H1 (cell line): ENCODE results near the gene CCBE1.

Experiments
- EZH2 ChIP-seq: fragments of 200-600 bp; sonication (generic); IDR thresholded peaks from 2 replicates; pipeline ENCODE4 v1.7.1; 2012; ENCODE audit warnings: low read depth, mild to moderate bottlenecking, moderate library complexity, low read length, inconsistent platforms; ENCODE audit not compliant: severe bottlenecking
- SUZ12 ChIP-seq: fragments of 200-600 bp; sonication (generic); IDR thresholded peaks from 2 replicates; pipeline ENCODE4 v1.6.1; 2012; ENCODE audit warnings: mild to moderate bottlenecking, inconsistent platforms, low read length, moderate library complexity, mixed read lengths
- TF ChIP-seq, protein P1 (sequence below), 3 experiments: IDR thresholded peaks; 1 replicate in 2 of 3; 2 replicates in 1 of 3; pipeline versions ENCODE4 v1.5.1 to v1.6.1; 2011; ENCODE audit warnings: low read length in 3 of 3, mild to moderate bottlenecking in 3 of 3, inconsistent platforms in 2 of 3, low read depth in 1 of 3, moderate library complexity in 1 of 3; ENCODE audit not compliant: insufficient read depth in 1 of 3; ENCODE audit errors: control extremely low read depth in 1 of 3

DNA sequence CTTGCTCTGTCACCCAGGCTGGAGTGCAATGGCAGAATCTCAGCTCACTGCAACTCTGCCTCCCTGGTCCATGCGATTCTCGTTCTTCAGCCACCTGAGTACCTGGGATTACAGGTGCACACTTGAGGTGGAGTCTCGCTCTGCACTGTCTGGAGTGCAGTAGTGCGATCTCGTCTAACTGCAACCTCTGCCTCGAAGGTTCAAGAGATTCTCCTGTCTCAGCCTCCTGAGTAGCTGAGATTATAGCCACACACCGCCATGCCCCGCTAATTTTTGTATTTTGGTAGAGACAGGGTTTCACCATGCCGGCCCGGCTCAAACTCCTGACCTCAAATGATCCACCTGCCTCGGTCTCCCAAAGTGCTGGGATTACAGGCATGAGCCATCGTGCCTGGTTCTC is 83.3 kb downstream of the CCBE1 start:
- TF ChIP-seq SUZ12, result no peak
- TF ChIP-seq, protein P1, sequence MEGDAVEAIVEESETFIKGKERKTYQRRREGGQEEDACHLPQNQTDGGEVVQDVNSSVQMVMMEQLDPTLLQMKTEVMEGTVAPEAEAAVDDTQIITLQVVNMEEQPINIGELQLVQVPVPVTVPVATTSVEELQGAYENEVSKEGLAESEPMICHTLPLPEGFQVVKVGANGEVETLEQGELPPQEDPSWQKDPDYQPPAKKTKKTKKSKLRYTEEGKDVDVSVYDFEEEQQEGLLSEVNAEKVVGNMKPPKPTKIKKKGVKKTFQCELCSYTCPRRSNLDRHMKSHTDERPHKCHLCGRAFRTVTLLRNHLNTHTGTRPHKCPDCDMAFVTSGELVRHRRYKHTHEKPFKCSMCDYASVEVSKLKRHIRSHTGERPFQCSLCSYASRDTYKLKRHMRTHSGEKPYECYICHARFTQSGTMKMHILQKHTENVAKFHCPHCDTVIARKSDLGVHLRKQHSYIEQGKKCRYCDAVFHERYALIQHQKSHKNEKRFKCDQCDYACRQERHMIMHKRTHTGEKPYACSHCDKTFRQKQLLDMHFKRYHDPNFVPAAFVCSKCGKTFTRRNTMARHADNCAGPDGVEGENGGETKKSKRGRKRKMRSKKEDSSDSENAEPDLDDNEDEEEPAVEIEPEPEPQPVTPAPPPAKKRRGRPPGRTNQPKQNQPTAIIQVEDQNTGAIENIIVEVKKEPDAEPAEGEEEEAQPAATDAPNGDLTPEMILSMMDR (IDR thresholded peaks at IDR 0.05; ENCODE audit: control extremely low read depth in 1 of 3, insufficient read depth in 1 of 3, low read depth in 1 of 3, low read length in 3 of 3), result no peak
- no peak for TF ChIP-seq EZH2
